ENCODE data around the gene TRIO.

The TRIO gene

DNA sequence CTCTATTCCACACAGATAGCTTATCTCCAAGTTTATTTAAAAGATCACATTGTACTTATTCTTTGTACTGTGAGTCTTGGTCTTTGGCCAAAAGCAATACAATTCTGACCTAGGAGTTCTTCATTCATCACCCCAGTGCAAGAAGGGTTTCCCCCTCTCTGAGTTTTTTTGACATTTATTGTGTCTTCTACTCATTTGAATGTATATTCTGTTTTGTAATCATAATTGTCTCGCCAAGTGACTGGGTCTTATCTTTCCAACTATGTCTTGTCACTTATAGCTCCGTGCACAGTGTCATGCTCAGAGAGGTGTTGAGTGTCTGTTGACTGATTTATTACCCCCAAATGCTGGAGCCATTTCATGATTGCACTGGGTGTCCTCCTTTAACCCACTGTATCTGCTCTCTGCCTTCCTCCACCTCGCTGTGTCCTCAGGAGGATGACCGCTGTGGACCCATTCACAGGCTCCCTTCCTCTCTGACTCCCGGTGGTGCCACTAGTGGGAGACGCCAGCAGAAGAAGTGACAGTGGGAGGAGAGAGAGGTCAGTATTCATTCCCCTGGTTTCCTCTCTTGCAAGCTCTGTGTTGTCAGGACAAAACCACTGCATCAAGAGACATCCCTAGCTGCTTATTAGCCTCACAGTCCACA, 11.2 kb upstream of the TRIO start:
- in situ Hi-C loops (cut with MboI; ENCODE audit: low sequenced_read_pairs) = loop anchor here (25.0 kb wide), 1 partner anchor 130 kb away; no protein-coding TSS in a partner anchor
- no peak for DNase-seq (ENCODE audit: low spot score in 2 of 2)

DNA sequence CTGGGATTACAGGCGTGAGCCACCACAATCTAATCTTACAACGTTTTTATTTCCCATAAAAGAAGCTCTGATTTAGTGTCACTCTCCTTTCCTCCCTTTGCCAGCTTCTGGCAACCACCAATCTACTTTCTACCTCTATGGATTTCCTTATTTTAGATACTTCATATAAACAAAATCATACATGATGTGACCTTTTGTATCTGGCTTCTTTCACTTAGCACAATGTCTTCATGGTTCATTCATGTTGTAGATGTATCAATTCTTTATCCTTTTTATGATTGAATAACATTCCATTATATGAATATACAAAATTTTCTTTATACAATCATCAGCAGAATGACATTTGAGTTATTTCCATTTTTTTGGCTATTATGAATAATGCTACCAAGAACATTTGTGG, 9.7 kb upstream of the TRIO start:
- no peaks in the 10 kb centered on the region for H3K9me3 ChIP-seq
- no peak for DNase-seq (ENCODE audit: low spot score in 2 of 2)
- H3K4me3 ChIP-seq = no peak overlapping the region
- H3K36me3 ChIP-seq (replicated peaks) = no peaks in the 10 kb centered on the region
- in situ Hi-C loops (cut with MboI; ENCODE audit: low sequenced_read_pairs) = loop anchor here (25.0 kb wide), 1 partner anchor 129 kb away; no protein-coding TSS in a partner anchor
- no peaks in the 10 kb centered on the region; the same call in 1 of the 2 replicates for H3K4me1 ChIP-seq
- peaks cover 16% of the 10 kb centered on the region for H3K27me3 ChIP-seq (ENCODE audit: low read depth)

More for the DNA sequence above, 11.2 kb upstream of the TRIO start:
- Histone ChIP-seq H3K27me3 (ENCODE audit: low read depth) (peaks cover 16% of the 10 kb centered on the region), H3K36me3 (replicated peaks) (no peaks in the 10 kb centered on the region), H3K4me1 (no peaks in the 10 kb centered on the region; the same call in 1 of the 2 replicates), H3K9me3 (no peaks in the 10 kb centered on the region), H3K4me3 (no peak overlapping the region)

DNA sequence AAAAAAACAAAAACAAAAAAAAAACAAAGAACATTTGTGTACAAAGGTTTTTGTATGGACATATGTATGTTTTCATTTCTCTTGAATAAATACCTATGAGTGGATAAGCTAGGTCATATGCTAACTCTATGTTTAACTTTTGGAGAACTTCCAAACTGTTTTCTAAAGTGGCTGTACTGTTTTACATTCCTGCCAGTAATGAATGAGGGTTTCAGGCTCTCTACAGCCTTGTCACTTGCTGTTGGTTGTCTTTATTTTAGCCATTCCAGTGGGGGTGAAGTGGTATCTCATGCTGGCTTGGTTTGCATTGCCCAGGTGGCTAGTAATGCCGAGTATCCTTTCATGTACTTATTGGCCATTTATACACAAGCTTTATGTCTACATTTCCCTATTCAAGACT, 9.1 kb upstream of the TRIO start:
- Histone ChIP-seq H3K9me3 (no peaks in the 10 kb centered on the region), H3K4me1 (no peaks in the 10 kb centered on the region; the same call in 1 of the 2 replicates), H3K27me3 (ENCODE audit: low read depth) (peaks cover 16% of the 10 kb centered on the region), H3K36me3 (replicated peaks) (no peaks in the 10 kb centered on the region), H3K4me3 (no peak overlapping the region)
- in situ Hi-C loops (cut with MboI; ENCODE audit: low sequenced_read_pairs) = loop anchor here (25.0 kb wide), 1 partner anchor 128 kb away; no protein-coding TSS in a partner anchor
- no peak for DNase-seq (ENCODE audit: low spot score in 2 of 2)

DNA sequence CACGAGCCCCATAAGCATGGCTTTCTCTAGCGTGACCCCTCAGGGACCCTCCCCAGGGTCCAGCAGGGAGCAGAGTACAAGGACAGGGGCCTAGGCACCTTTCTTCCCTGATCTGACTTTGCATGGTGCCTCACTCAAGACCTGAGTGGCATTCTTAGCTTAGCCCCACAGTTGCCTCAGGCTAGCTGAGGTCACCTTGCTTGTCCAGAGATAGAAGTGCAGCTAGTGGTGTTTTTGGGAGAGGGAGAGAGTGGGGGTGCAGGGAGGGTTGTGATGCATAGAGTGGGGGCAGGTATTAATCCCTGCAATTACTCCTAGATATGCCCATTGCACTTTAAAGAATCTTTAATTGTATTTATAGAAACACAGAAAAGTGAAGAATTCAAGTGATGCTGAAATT, 8.4 kb upstream of the TRIO start:
- H3K4me3 ChIP-seq = no peak overlapping the region
- H3K9me3 ChIP-seq = no peaks in the 10 kb centered on the region
- no peaks in the 10 kb centered on the region; the same call in 1 of the 2 replicates for H3K4me1 ChIP-seq
- no peak for DNase-seq (ENCODE audit: low spot score in 2 of 2)
- peaks cover 13% of the 10 kb centered on the region for H3K27me3 ChIP-seq (ENCODE audit: low read depth)
- in situ Hi-C loops (cut with MboI; ENCODE audit: low sequenced_read_pairs) = loop anchor here (25.0 kb wide), 1 partner anchor 128 kb away; no protein-coding TSS in a partner anchor
- no peaks in the 10 kb centered on the region for H3K36me3 ChIP-seq (replicated peaks)

DNA sequence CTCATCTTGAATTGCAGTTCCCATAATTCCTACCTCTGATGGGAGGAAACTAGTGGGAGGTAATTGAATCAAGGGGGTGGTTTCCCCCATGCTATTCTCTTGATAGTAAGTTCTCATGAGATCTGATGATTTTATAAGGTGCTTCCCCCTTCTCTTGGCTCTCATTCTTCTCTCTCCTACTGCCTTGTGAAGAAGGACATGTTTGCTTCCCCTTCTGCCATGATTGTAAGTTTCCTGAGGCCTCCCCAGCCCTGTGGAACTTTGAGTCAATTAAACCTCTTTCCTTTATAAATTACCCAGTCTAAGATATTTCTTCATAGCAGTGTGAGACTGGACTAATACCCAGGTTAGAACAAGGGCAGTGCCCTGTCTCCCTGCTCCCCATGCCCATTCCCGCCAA, 7.5 kb upstream of the TRIO start:
- no peaks in the 10 kb centered on the region for H3K9me3 ChIP-seq
- H3K36me3 ChIP-seq (replicated peaks) = no peaks in the 10 kb centered on the region
- DNase-seq (ENCODE audit: low spot score in 2 of 2) = no peak
- H3K4me1 ChIP-seq = no peaks in the 10 kb centered on the region; the same call in 1 of the 2 replicates
- in situ Hi-C loops (cut with MboI; ENCODE audit: low sequenced_read_pairs) = loop anchor here (25.0 kb wide), 1 partner anchor 127 kb away; no protein-coding TSS in a partner anchor
- H3K4me3 ChIP-seq = no peak overlapping the region
- H3K27me3 ChIP-seq (ENCODE audit: low read depth) = peaks cover 6% of the 10 kb centered on the region

DNA sequence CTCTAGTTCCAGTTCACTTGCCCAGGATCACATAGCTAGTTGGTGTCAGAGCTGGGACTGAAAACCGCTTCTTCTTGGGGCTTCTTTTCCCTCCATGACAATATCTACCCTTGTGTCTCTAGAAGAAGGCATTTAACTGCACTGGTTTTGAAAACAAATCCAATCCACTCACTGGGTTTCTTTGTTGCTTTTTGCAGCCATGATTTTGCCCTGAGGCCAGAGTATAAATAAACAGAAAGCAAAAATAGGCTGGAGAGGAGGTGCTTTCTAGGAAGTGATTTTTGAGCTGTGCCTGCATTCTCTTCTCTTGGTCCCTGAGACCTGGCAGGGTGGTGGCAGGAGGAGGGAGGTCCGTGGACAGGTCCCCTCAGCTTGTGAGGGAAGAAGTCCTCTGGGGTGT, 6.9 kb upstream of the TRIO start:
- in situ Hi-C loops (cut with MboI; ENCODE audit: low sequenced_read_pairs) = loop anchor here (25.0 kb wide), 1 partner anchor 126 kb away; no protein-coding TSS in a partner anchor
- H3K9me3 ChIP-seq = no peaks in the 10 kb centered on the region
- peaks cover 3% of the 10 kb centered on the region for H3K27me3 ChIP-seq (ENCODE audit: low read depth)
- H3K4me1 ChIP-seq = no peaks in the 10 kb centered on the region; the same call in 1 of the 2 replicates
- no peak for DNase-seq (ENCODE audit: low spot score in 2 of 2)
- H3K36me3 ChIP-seq (replicated peaks) = no peaks in the 10 kb centered on the region
- H3K4me3 ChIP-seq = no peak overlapping the region

DNA sequence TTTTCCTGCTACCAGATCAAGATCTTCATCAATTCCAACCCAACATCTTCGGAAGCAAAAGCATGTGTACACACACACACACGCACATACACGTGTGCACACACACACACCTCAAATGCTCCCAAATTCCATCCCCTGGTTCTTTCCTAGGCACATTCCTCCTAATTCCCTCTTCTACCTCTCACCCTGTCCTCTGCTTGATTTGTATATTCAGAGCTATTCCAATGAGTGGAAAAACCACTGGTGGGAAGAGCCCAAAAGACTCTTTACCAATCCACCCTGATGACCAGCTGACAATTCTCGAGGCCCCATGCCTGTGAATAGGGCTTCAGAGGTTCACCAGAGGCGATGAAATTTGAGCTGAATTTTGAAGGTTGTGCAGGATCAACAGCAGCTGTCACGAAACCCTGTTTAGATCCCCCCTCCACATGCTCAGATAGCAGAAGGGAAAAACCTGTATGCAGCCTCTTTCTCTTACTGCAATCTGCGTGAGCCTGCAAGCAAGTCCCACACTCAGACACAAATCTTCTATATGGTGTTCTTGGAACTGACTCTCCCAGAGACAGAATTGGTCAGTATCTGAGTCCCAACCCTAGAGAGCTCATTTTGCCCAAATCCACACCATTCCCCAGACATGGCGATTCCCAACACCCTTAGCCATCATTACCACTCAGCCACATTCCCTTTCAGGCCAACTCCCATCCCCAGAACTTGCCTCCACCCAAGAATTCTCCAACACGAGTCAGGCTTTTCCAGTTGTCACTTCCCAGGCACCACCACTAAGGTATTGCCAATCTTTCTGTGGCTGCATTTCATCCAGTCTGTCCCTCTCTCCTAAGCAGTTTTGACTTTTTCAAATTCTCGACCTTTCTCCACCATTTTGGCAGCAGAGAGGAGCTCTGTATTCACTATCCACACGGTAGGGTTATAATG, 4.3 kb upstream of the TRIO start:
- DNase-seq (ENCODE audit: low spot score in 2 of 2) = no peak
- in situ Hi-C loops (cut with MboI; ENCODE audit: low sequenced_read_pairs) = loop anchor here (25.0 kb wide), 1 partner anchor 123 kb away; no protein-coding TSS in a partner anchor
- Histone ChIP-seq H3K27me3 (ENCODE audit: low read depth) (no peaks in the 10 kb centered on the region), H3K4me1 (no peaks in the 10 kb centered on the region), H3K9me3 (no peaks in the 10 kb centered on the region), H3K4me3 (no peak overlapping the region), H3K36me3 (replicated peaks) (no peaks in the 10 kb centered on the region)

DNA sequence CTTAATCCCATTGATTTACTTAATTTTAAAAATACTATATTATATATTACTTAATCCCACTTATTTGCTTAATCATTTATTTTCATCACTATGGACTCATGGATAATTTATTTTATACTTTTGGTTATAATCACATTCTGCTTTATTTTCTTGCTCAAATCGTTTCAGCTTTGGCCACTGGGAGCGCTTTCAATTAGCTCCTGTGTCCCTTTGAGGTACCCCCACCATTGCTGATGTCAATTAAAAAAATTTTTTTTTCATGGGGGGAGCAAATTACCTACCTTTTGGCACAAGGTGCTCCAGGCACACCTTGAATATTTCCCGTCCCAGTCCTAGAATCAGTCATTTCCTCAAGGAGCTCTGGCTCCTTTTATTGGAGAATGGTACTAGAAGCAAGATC, 1.4 kb upstream of the TRIO start:
- Histone ChIP-seq H3K9me3 (no peaks in the 10 kb centered on the region), H3K4me1 (no peaks in the 10 kb centered on the region), H3K27me3 (ENCODE audit: low read depth) (no peaks in the 10 kb centered on the region), H3K4me3 (no peak overlapping the region), H3K36me3 (replicated peaks) (no peaks in the 10 kb centered on the region)
- in situ Hi-C loops (cut with MboI; ENCODE audit: low sequenced_read_pairs) = loop anchor here (25.0 kb wide), 1 partner anchor 121 kb away; no protein-coding TSS in a partner anchor
- no peak for DNase-seq (ENCODE audit: low spot score in 2 of 2)

DNA sequence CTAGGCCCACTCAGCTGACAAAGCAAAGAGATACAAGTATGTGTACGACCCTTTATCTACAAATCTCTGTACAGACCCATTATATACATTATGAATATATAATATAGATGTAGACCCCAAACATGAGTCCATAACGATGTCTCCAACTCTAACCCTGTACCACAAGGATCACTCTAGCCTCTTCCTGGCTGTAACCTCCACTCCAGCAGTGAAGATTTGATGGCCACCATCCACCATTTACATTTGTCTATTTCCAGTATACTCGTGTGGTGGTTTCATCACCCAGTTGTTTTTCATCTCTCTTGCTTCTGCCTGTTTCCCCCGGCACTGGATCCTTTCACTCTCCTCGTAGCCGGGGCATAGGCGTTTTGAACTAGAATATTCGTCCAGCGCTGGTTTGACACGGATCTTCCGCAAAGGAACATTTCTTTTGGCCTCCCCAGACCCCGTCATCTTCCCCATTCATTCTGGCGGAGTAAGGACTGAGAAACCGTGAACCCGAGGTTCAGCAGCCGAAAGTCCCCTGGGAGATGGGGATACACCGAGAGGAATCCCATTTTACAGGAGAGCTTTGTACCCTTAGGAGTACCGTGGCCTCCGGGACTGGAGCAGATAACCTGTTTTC, 828 bp upstream of the TRIO start:
- H3K9me3 ChIP-seq = no peaks in the 10 kb centered on the region
- H3K27me3 ChIP-seq (ENCODE audit: low read depth) = no peaks in the 10 kb centered on the region
- in situ Hi-C loops (cut with MboI; ENCODE audit: low sequenced_read_pairs) = loop anchor here (25.0 kb wide), 1 partner anchor 120 kb away; no protein-coding TSS in a partner anchor
- H3K36me3 ChIP-seq (replicated peaks) = no peaks in the 10 kb centered on the region
- H3K4me3 ChIP-seq = peak overlapping the region; percentile 66
- no peak for DNase-seq (ENCODE audit: low spot score in 2 of 2)
- no peaks in the 10 kb centered on the region for H3K4me1 ChIP-seq

DNA sequence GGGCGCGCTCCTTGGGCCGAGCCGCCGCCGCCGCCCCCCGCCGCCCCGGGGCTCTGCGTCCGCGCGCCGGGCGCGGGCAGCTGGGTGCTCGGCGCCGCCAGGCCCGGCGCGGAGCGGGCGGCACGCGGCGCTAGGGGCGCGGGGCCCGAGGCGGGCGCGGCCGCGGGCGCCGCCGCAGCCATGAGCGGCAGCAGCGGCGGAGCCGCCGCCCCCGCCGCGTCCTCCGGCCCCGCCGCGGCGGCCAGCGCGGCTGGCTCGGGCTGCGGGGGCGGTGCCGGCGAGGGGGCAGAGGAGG, 351 bp downstream of the TRIO start:
- no peak for DNase-seq (ENCODE audit: low spot score in 2 of 2)

DNA sequence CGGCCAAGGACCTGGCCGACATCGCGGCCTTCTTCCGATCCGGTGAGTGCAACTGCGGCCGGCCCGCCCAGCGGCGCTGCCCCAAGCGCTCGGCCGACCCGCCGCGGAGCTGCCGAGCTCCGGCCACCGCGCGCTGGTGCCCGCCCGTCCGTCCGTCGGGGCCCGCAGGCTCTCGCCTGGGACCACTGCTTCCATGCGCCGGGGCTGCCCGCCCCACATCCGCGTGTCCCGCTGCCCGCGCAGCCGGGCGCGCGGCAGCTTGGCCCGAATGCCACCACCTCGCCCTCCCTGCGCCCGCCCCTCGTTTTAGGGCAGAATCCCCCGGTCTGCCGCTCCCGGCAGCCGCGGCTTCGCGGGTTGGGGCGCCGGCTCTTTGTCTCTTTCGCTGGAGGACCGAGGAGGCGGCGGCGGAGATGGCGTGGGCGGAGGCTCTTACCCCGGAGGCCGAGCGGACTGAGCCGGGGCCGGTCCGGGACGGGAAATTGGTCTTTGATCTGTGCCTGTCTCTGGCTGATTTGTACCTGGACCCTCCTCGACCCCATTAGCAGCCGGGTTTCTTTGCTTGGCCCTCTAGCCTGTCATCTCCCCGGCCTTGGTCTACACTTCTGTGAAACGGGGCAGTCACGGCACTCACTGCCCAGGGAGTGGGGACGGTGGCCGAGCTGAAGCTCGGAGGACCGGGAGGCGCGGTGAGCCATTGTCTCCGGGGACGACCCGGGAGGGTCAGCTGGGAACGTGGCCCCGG, 871 bp downstream of the TRIO start:
- Histone ChIP-seq H3K4me3 (peak overlapping the region; percentile 73), H3K36me3 (replicated peaks) (no peaks in the 10 kb centered on the region), H3K4me1 (no peaks in the 10 kb centered on the region), H3K27me3 (ENCODE audit: low read depth) (no peaks in the 10 kb centered on the region), H3K9me3 (no peaks in the 10 kb centered on the region)
- in situ Hi-C loops (cut with MboI; ENCODE audit: low sequenced_read_pairs) = loop anchor here (25.0 kb wide), 1 partner anchor 118 kb away; no protein-coding TSS in a partner anchor
- peak in 1 of 2 experiments; percentile 46 for DNase-seq (ENCODE audit: low spot score in 2 of 2)

More for the DNA sequence above, 351 bp downstream of the TRIO start:
- Histone ChIP-seq H3K27me3 (ENCODE audit: low read depth) (no peaks in the 10 kb centered on the region), H3K36me3 (replicated peaks) (no peaks in the 10 kb centered on the region), H3K4me1 (no peaks in the 10 kb centered on the region), H3K9me3 (no peaks in the 10 kb centered on the region), H3K4me3 (peak overlapping the region; percentile 73; the same call in 1 of the 2 replicates)
- in situ Hi-C loops (cut with MboI; ENCODE audit: low sequenced_read_pairs) = loop anchor here (25.0 kb wide), 1 partner anchor 119 kb away; no protein-coding TSS in a partner anchor

DNA sequence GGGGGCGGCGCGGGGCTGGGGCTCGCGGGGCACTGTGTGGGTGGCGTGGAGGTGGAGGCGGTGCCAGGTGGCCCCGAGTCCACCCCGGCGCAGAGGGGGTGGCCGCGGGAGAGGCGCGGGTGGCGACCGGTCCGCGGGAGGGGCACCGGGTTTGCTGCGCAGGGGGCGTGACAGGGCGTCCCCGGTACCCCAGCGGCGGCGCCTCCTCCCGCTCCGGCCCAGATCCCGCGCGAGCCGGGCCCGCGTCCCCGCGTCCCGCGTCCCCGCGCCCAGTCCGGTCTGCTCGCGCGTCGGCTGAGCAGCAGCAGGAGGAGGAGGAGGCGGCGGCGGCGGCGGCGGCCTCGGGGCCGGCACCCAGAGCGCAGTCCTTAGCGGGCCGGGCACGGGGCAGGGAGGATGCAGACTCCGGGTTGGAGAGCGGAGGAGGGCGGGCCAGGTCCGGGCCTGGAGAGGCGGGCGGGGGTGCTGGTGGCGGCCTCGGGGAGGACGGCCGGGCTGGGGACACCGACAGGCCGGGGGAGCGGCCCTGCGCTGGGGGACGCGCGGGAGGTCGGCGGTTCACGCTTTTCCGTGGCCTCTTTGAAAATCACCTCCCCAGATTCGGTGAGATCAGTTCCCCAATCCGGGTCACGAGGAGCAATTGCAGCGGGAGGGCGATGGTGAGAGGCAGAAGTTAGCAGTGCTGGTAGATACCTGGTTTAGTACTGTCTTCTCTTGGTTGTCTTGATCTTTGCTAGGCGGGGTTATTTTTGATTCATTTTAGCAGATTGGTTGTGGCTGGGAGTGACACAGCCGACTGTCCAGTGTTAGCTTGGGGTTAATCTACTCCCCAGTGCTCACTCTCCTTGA, 1.7 kb downstream of the TRIO start:
- no peaks in the 10 kb centered on the region for H3K9me3 ChIP-seq
- H3K4me1 ChIP-seq = no peaks in the 10 kb centered on the region
- peak overlapping the region; percentile 73 for H3K4me3 ChIP-seq
- DNase-seq (ENCODE audit: low spot score in 2 of 2) = peak; percentile 37 to 58
- no peaks in the 10 kb centered on the region for H3K36me3 ChIP-seq (replicated peaks)
- in situ Hi-C loops (cut with MboI; ENCODE audit: low sequenced_read_pairs) = loop anchor here (25.0 kb wide), 1 partner anchor 117 kb away; no protein-coding TSS in a partner anchor
- no peaks in the 10 kb centered on the region for H3K27me3 ChIP-seq (ENCODE audit: low read depth)

Measured in HAP-1 (cell line).